ENCODE data around the gene HOXA13.
A peak's percentile ranks its signal among the peaks of the same experiment; 100 is the strongest.

HOXA13 gene

DNA sequence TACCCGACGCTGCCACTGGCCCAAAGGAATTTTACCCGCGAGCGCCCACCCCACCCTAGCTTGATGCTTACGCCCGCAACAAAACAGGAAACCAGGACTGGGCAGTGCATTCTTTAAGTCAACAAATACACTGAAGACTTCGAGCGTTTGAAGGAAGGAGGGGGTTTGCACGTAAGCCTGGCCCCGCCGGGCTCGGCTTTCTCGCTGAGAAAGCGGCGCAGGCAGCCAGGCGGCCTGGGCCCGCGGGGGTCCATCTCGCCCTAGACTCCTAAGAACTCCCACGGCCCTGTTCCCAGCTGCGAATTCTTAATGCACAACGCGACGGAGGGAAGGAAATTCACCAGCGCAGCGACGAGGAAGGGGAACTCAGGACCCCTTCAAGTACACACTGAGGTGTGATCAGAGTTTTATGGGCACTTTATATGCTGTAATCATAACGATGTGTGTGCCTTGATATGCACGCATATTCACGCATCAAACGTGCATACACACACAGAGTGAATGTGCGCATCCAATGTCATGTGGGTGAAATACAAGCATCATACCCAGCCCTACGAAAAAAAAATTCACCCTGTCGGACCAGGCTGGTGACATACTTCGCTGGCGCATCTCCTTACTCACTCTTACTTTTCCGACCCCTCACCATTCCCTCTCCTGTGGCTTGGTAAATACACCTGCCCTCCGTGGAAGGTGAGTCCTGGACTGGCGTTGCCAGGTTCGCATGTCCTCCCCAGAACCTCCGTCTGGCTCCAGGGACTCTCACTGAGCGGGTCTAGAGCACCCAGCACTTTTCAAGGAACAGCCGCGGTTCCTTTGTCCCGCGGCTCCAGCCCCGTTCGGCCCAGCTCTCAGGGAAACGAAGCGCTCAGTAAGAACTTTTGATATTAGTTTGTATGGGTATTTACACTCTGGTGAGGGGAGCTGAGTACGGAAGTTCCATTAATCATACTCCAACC lies 5.7 kb upstream of the HOXA13 start:
- no peak for DNase-seq

GRCh38 chr7:27204851-27205322 lies 5.0 kb upstream of the HOXA13 start:
- no peak for DNase-seq

DNA sequence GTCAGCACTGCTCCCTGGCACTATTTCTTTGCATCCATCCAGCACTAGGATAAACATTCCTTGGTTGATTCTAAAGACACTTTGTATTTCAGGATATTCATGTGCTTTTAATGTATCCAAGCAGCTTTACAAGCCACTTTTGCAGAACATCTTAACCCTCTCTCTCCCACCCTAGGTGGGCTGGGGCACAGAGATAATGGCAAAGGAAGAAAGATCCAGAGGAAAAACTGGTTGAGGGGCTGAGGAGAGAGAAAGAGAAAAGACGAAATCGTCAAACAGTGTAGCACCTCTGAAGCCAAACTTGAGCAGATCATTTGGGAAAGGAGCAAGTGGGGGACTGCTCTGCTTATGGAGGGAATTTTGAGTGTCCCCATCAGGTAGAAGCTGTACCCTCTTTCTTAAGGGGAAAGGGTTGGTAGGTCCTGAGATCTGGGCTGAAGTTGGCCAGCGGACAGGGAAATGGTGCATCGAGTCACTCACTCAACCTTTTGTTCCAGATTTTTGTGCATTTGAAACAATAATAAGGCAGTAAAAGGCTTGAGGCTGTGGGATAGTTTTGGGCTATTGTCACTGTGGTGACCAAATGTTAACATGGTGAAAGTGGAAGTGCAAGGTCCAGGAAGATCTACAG lies 4.2 kb upstream of the HOXA13 start:
- no peak for DNase-seq

GRCh38 chr7:27203365-27203953 lies 3.6 kb upstream of the HOXA13 start:
- DNase-seq = no peak

- no peak for DNase-seq
These were observed 2.9 kb upstream of the HOXA13 start for GRCh38 chr7:27202862-27203134.

DNA sequence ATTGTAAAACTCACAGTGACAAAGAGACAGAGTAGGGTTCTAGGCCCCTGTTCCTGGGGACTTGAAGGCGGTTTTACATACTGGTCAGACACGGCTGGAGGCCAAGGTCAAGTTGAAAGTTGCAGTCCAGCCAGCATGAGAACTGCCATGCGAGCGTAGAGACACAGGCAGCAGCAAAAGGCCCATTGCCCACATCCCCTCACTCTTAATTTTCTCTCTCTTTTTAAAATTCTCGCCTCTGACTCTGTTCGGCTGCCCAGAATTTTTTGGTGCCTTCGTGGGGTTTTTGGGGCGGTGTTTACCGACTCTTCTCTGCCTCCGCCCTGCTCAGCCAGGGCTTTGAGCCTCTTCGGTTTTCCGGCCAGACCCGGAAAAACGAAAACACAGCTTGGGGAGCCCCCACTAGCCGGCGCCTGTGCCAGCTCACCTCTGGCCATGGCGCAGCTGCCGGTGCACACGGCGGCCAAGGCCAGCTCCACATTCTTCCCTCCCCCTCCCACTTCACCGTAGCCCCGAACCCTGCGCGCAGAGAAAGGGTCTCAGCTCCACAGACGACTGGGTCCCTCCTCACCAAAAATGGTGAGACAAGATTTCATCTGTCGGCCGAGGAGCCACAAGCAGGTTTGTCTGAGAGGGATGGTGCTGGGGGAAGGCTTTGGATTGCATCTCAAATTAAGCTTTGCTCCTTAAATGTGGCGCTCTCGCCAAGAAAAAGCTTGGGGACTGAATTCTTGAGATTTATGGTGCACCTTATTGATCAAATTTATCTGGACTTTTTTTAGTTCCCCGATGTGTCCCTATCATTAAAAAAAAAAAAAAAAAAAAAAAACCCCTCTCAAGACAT lies 2.3 kb upstream of the HOXA13 start:
- DNase-seq = no peak

- no peak for DNase-seq
These were observed 1.7 kb upstream of the HOXA13 start for GRCh38 chr7:27201580-27202017.

DNA sequence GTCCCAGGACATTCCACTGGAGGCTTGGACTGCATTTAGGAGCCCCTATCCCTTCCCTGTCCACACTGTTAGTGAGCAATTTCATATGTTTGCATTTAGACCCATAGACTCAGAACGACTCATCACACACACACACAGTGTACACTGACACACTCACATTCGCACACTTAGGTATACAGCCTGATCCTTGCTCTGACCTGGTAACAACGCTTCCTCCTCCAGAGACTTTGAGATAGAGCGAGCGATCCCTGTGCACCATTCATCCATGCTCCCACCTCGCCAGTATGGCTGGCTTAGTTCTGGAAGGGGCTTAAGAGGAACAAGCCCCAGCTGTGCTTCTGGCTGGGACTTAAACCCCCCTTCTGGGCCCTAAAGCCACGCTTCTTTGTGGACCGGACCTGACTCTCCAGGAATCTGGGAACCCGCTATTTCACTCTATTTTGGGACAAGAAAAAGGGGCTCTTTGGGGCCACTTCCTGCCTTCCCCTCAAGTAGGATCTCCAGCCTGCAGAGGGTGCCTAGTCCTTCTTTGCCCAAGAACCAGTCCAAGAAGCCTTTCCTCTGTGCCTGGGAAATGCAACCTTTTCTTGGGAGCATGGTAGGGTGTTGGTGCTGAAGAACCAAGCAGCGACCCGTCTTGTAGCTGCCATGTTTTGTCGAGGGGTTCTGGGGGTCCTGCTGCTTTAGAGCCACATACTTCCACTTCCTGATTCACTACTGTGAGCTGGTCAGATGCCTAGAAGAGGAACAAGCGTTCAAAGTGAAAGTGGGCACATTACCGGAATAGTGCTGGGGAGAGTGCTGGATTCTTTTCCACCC lies 1.1 kb upstream of the HOXA13 start:
- DNase-seq = no peak

DNA sequence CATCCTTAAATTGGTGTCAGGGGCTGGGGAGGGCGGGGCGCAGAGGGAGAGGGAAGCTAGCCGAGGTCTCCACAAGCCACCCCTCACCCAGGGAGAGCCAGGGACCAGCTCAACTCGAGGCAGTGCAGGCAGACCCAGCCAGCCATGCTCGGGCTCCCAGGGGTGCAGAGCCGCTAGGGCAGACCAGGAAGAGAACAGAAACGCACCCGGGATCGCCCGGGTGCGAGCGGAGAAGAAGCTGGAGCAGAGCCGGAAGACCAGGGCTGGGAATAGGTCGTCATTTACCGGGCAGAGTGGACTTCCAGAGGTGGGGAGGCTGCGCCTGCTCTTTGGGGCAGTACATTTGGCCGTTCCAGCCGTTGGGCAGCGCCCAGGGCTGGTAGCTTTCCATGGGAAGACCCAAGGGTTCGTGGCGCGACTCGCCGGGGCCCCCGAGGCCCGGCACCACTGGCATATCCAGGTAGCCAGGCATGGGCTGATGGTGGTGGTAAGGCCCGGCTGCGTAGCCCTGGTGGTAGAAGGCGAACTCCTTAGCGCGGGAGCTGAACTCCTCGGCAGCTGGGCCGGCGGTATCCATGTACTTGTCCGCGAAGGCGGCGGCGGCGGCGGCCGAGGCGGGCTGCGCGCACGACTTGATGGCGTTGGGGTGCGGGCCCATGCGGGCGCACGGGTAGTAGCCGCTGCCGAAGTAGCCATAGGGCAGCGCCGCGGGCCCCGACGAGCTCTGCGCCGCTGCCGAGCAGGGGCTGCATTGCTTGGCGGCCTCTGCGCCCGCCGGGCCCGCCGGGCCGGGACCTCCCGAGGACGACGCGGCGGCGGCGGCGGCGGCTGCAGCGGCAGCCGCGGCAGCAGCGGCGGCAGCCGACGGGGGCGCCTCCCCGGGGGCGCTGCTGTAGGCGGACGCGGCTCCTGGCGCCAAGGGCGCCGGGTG lies 755 bp downstream of the HOXA13 start:
- no peak for DNase-seq

DNA sequence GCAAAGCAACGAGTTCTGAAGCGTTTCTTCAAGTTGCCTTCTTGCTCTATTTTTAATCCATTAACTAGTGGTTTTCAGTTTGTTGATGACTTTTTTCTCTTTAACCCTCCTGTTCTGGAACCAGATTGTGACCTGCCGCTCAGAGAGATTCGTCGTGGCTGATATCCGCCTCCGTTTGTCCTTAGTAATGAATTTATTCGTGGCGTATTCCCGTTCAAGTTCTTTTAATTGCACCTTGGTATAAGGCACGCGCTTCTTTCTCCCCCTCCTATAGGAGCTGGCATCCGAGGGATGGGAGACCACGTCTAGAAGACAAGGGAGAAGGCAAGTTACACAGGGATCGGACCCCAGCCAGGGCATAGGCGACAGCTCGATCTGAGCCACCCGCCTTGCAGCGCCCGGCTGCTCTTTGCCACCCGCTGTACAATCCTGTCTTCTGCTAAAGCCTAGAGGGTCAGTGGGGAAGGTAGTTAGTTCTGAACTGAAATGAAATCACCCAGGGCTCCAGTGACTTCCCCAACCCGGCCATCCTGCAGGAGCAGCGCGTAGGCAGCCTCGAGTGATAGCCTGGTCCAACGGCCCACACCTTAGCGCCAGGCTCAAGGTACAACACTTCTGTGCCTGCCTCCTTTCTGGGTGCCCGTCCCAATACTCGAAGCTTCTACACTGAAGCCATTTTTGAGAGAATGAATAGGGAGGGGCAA lies 1.6 kb downstream of the HOXA13 start:
- DNase-seq = no peak

DNA sequence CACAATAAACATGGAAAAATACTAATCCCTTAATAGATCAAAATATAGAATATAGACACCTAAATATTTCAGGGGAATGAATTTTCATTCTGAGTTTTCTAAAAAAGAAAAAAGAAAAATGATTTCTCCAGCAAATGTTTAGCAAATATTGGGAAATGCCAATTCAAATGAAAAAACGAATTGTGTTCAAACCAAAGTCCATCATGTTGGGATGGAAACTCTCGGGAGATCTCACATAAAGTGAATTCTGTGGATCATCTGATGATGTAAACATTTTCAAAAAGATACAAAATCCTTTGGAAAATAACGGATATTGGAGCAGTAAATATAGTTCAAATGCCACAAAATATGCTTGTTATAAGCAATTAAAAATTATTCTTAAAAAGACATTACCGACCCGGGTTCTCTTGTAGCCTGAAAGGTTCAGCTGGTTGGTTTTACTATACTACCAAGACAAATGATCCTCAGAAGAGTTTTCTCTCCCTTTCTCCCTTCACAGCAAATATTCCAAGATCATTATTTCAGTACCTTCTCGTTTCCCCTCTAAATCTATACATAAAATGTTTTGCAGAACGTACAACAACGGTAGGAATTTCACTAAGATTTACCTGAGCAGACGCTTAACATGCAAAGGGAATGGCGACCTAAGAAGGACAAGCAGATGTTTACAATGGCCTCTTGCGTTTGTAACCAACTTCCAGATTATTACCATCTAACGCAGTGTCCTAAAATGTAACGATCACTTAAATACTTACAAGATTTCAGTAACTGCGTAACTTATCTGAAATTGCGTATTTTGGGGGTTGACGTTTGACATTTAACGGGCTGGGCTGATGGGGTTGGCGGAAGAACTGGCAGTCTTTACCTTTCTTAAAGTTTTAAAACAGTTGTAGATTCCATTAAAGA lies 2.5 kb downstream of the HOXA13 start:
- no peak for DNase-seq

DNA sequence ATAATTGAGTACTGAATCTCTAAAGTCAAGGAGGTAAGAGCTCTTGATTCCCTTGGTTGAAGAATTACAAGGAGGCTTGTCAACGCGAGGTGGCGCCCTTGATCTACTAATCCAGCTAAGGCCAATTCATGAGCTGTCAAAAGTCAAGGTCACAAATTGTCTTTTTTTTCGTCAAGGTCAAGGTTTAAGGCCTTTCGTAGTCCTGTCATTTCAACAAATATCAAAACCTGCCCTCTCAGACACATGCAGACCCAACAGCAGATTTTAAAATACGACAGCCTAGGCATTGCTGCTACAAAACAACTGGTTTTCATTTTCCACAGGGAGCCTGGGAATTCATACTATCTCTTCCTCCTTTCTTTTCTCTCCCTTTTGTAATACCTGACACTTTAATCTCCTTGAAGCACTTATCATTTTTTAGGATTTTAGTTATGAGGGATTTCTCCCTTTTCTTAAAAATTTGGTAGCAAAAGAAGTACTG lies 3.6 kb downstream of the HOXA13 start:
- DNase-seq = peak; percentile 66

GRCh38 chr7:27194686-27195379 lies 5.1 kb downstream of the HOXA13 start:
- no peak for DNase-seq

DNA sequence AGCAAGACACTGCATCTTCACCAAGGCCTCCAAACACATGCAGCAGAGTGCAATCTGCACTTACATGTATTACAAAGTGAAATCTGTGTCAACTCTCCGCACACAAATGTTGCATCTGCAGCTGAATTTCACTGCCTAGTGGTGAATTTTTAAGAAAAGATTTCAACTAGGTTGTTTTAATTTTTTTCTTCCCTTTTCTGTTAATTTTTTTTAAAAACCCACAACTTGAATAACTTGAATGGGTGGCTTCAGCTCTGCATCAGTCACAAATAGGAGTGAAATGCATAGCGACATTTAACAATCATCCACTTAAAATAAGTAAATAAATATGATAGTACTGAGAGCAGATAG lies 5.9 kb downstream of the HOXA13 start:
- DNase-seq = no peak

GRCh38 chr7:27193335-27194001 lies 6.4 kb downstream of the HOXA13 start:
- no peak for DNase-seq

GRCh38 chr7:27192546-27193334 lies 7.2 kb downstream of the HOXA13 start:
- no peak for DNase-seq

All from DMS 273 treated with DMSO at 0.1 percent for 48 hours (cell line).